Lower leg skin (tissue), 4 donors: ENCODE measurements around the gene BORCS5. TPM values are rescaled to one million over a fixed set of nuclear protein-coding genes. Genes with fewer than 3 reads are reported as not detected.

Source experiments
- DNase-seq, 2 donors: peaks; one replicate each; pipeline ENCODE4 v3.0.0-alpha.2; 2019; ENCODE audit warnings: low spot score in 2 of 2
- H3K4me3 ChIP-seq: fragments of 200-600 bp; sonication (generic); 2 replicates; pipeline ENCODE4 v1.5.1; 2017; ENCODE audit warnings: mild to moderate bottlenecking, low read depth; ENCODE audit not compliant: poor library complexity, severe bottlenecking
- CTCF ChIP-seq, 3 donors: fragments of 450-650 bp; IDR thresholded peaks; one replicate each; pipeline ENCODE4 v1.5.1; 2016; ENCODE audit warnings: antibody characterized with exemption in 3 of 3, mild to moderate bottlenecking in 3 of 3, moderate library complexity in 2 of 3
- POLR2A ChIP-seq, 2 donors: fragments of 450-650 bp; IDR thresholded peaks; one replicate each; pipeline ENCODE4 v1.6.1; 2016 to 2017; ENCODE audit warnings: antibody characterized with exemption in 2 of 2, mild to moderate bottlenecking in 1 of 2, moderate library complexity in 1 of 2
- WGBS, 2 donors: methylation state at CpG; one replicate each; pipeline ENCODE4 v1.1.5; 2018; 5-methylcytosine and 5-hydroxymethylcytosine counted together
- intact Hi-C: fragments of 100-400 bp; cut with DNase I; formaldehyde crosslinking; loops from one replicate; pipeline ENCODE4 v1.15.0; 2023; ENCODE audit warnings: low total_unique reads
- total RNA-seq, 4 donors: library from RNA; depleted of rRNA; stranded (reverse); fragments of >200 nt; gene quantifications; one replicate each; pipeline ENCODE4 v1.1.0, GENCODE V29; 2016

The BORCS5 gene
- total RNA-seq, 4 donors from 2014 or later, result 5.3 to 13.4 (median 10.1) TPM

- TF ChIP-seq CTCF (IDR thresholded peaks at IDR 0.05) (no peak), POLR2A (IDR thresholded peaks at IDR 0.05) (no peak)
- intact Hi-C loops, result no loop called here
- no peak overlapping the region for H3K4me3 ChIP-seq
- DNase-seq, result no peak
- 95 to 96% methylated on average over 6 of the region's 6 CpGs for WGBS, 2 donors
Measured at GRCh38 chr12:12487490-12487889, 130.6 kb downstream of the BORCS5 start.

GRCh38 chr12:12488296-12488695, 131.4 kb downstream of the BORCS5 start:
- TF ChIP-seq POLR2A (IDR thresholded peaks at IDR 0.05), result no peak
- TF ChIP-seq CTCF (IDR thresholded peaks at IDR 0.05), result no peak
- DNase-seq, result no peak
- no peak overlapping the region for H3K4me3 ChIP-seq
- intact Hi-C loops, result no loop called here
- 65 to 71% methylated on average over 4 of the region's 4 CpGs for WGBS, 2 donors

GRCh38 chr12:12488823-12489550, 132.1 kb downstream of the BORCS5 start:
- 85 to 92% methylated on average over 8 of the region's 8 CpGs for WGBS, 2 donors
- DNase-seq, result no peak
- intact Hi-C loops, result no loop called here
- TF ChIP-seq POLR2A (IDR thresholded peaks at IDR 0.05), result no peak
- TF ChIP-seq CTCF (IDR thresholded peaks at IDR 0.05), result no peak
- H3K4me3 ChIP-seq, result no peak overlapping the region

GRCh38 chr12:12491606-12492005, 134.7 kb downstream of the BORCS5 start:
- intact Hi-C loops, result no loop called here
- no peak for DNase-seq
- no peak for TF ChIP-seq CTCF (IDR thresholded peaks at IDR 0.05)
- TF ChIP-seq POLR2A (IDR thresholded peaks at IDR 0.05), result no peak
- no peak overlapping the region for H3K4me3 ChIP-seq

- intact Hi-C loops, result no loop called here
- TF ChIP-seq CTCF (IDR thresholded peaks at IDR 0.05) (no peak), POLR2A (IDR thresholded peaks at IDR 0.05) (no peak)
- DNase-seq, result no peak
- 90 to 91% methylated on average over 5 of the region's 5 CpGs for WGBS, 2 donors
- no peak overlapping the region for H3K4me3 ChIP-seq
Measured at GRCh38 chr12:12492547-12492946, 135.7 kb downstream of the BORCS5 start.

GRCh38 chr12:12495536-12495935, 138.7 kb downstream of the BORCS5 start:
- TF ChIP-seq CTCF (IDR thresholded peaks at IDR 0.05), result no peak
- TF ChIP-seq POLR2A (IDR thresholded peaks at IDR 0.05), result no peak
- intact Hi-C loops, result no loop called here
- DNase-seq, result no peak
- 85 to 96% methylated on average over 1 of the region's 1 CpG for WGBS, 2 donors
- no peak overlapping the region for H3K4me3 ChIP-seq
